SK-N-SH (cell line): Measurements from ENCODE around the gene B3GALT2. TPM values are rescaled to one million over a fixed set of nuclear protein-coding genes. Genes with fewer than 3 reads are reported as not detected.

Experiments used
- CTCF ChIA-PET: fragments of 300-600, 350-600 bp; formaldehyde crosslinking; extraction: SDS; loops from one replicate; lab custom pipeline; 2021; lab: Yijun Ruan, JAX
- POLR2A ChIA-PET: fragments of 350-600 bp; sonication (Branson Sonifier 250); formaldehyde crosslinking; extraction: SDS; loops from one replicate; lab custom pipeline; 2020; ENCODE audit warnings: antibody characterized with exemption, inconsistent platforms; lab: Yijun Ruan, JAX
- DNase-seq: peaks from one replicate; pipeline ENCODE4 v3.0.0; 2012
- H2AFZ ChIP-seq: fragments of 200-600 bp; sonication (generic); 2 replicates; pipeline ENCODE4 v1.8.1; 2016; ENCODE audit warnings: antibody characterized with exemption, mild to moderate bottlenecking, low read depth
- H3F3A ChIP-seq: fragments of 200-600 bp; sonication (generic); replicated peaks from 2 replicates; pipeline ENCODE3; 2016; ENCODE audit warnings: antibody characterized with exemption, mild to moderate bottlenecking; ENCODE audit not compliant: insufficient read depth
- H3K27ac ChIP-seq, 2 experiments: fragments of 200-500 bp in 1 of 2; fragments of 200-600 bp in 1 of 2; sonication (Bioruptor generic) in 1 of 2; sonication (generic), shearing (Covaris generic) in 1 of 2; 2 replicates each; pipeline versions ENCODE4 v1.5.1 to v1.6.1; 2014 to 2016; ENCODE audit warnings: low read depth in 2 of 2, inconsistent platforms in 1 of 2, low read length in 1 of 2, mild to moderate bottlenecking in 1 of 2, mixed read lengths in 1 of 2
- H3K27me3 ChIP-seq: fragments of 200-600 bp; sonication (generic), shearing (Covaris generic); 2 replicates; pipeline ENCODE4 v1.6.1; 2016; ENCODE audit warnings: mixed run types; ENCODE audit not compliant: insufficient read depth
- H3K36me3 ChIP-seq, 2 experiments: fragments of 200-500 bp in 1 of 2; fragments of 200-600 bp in 1 of 2; sonication (Bioruptor generic) in 1 of 2; sonication (generic) in 1 of 2; replicated peaks in 1 of 2; 2 replicates each; pipeline versions ENCODE3 to v1.5.1; 2014 to 2016; ENCODE audit warnings: low read length in 1 of 2, mild to moderate bottlenecking in 1 of 2; ENCODE audit not compliant: insufficient read depth in 2 of 2, control insufficient read depth in 1 of 2
- H3K4me1 ChIP-seq, 2 experiments: fragments of 200-500 bp in 1 of 2; fragments of 200-600 bp in 1 of 2; sonication (Bioruptor generic) in 1 of 2; sonication (generic), shearing (Covaris generic) in 1 of 2; 2 replicates each; pipeline versions ENCODE4 v1.5.1 to v1.6.1; 2014 to 2016; ENCODE audit warnings: low read depth in 1 of 2, low read length in 1 of 2, mixed run types in 1 of 2; ENCODE audit not compliant: insufficient read depth in 2 of 2, control insufficient read depth in 1 of 2
- H3K4me2 ChIP-seq: fragments of 200-600 bp; sonication (generic), shearing (Covaris generic); 2 replicates; pipeline ENCODE4 v1.6.1; 2017; ENCODE audit warnings: mixed run types
- H3K4me3 ChIP-seq, 2 experiments: fragments of 200-500 bp in 1 of 2; fragments of 200-600 bp in 1 of 2; sonication (Bioruptor generic) in 1 of 2; sonication (generic), shearing (Covaris generic) in 1 of 2; 2 replicates each; pipeline versions ENCODE4 v1.5.1 to v1.8.1; 2014 to 2016; ENCODE audit warnings: low read depth in 2 of 2, inconsistent platforms in 1 of 2, low read length in 1 of 2, mild to moderate bottlenecking in 1 of 2, mixed read lengths in 1 of 2, moderate library complexity in 1 of 2
- H3K79me2 ChIP-seq: fragments of 200-600 bp; sonication (generic); 2 replicates; pipeline ENCODE4 v1.8.1; 2017; ENCODE audit warnings: mild to moderate bottlenecking; ENCODE audit not compliant: insufficient read depth
- H3K9ac ChIP-seq: fragments of 200-600 bp; sonication (generic); 2 replicates; pipeline ENCODE4 v1.6.1; 2017; ENCODE audit warnings: mixed run types
- H3K9me2 ChIP-seq: fragments of 200-600 bp; sonication (generic); 2 replicates; pipeline ENCODE4 v1.6.1; 2017; ENCODE audit warnings: mixed run types
- H3K9me3 ChIP-seq: fragments of 200-600 bp; sonication (generic); 2 replicates; pipeline ENCODE4 v1.6.1; 2017; ENCODE audit warnings: mixed run types, mild to moderate bottlenecking, moderate library complexity
- H4K20me1 ChIP-seq: fragments of 200-600 bp; sonication (generic); 2 replicates; pipeline ENCODE4 v1.6.1; 2017; ENCODE audit warnings: mild to moderate bottlenecking, mixed run types; ENCODE audit not compliant: insufficient read depth
- CHD2 ChIP-seq: fragments of 150-350 bp; IDR thresholded peaks from 2 replicates; pipeline ENCODE4 v1.6.1; 2018; ENCODE audit warnings: low read length; ENCODE audit not compliant: partially characterized antibody
- CTCF ChIP-seq: fragments of 200-600 bp; sonication (generic); IDR thresholded peaks from 2 replicates; pipeline ENCODE4 v1.6.1; 2017; ENCODE audit warnings: antibody characterized with exemption, mild to moderate bottlenecking, moderate library complexity
- FOXJ3 ChIP-seq: sonication (generic); formaldehyde crosslinking; IDR thresholded peaks from 2 replicates; pipeline ENCODE4 v1.5.1; 2020; ENCODE audit warnings: mild to moderate bottlenecking, missing genetic modification reagents
- FOXM1 ChIP-seq: IDR thresholded peaks from 2 replicates; pipeline ENCODE4 v1.4.0; 2012; ENCODE audit warnings: low read depth, mild to moderate bottlenecking
- GABPA ChIP-seq: IDR thresholded peaks from 2 replicates; pipeline ENCODE4 v1.4.0; 2012; ENCODE audit warnings: low read depth, mild to moderate bottlenecking
- GATA2 ChIP-seq: sonication (generic); formaldehyde crosslinking; IDR thresholded peaks from 2 replicates; pipeline ENCODE4 v1.5.0; 2020; ENCODE audit warnings: mild to moderate bottlenecking, missing genetic modification reagents
- NRF1 ChIP-seq: IDR thresholded peaks from 2 replicates; pipeline ENCODE4 v1.6.1; 2012; ENCODE audit warnings: low read depth, mild to moderate bottlenecking, low read length
- RAD21 ChIP-seq: IDR thresholded peaks from 2 replicates; pipeline ENCODE4 v1.6.1; 2012; ENCODE audit warnings: mild to moderate bottlenecking, low read length
- REST ChIP-seq: IDR thresholded peaks from 2 replicates; pipeline ENCODE4 v1.6.1; 2012; ENCODE audit warnings: mild to moderate bottlenecking, low read depth, low read length, moderate library complexity
- SMC3 ChIP-seq: IDR thresholded peaks from 2 replicates; pipeline ENCODE4 v1.6.1; 2012; ENCODE audit warnings: low read depth, low read length, improper control_type of control experiment
- TAF1 ChIP-seq: IDR thresholded peaks from 2 replicates; pipeline ENCODE4 v1.6.1; 2012; ENCODE audit warnings: low read depth, mild to moderate bottlenecking, low read length, moderate library complexity, borderline replicate concordance
- USF2 ChIP-seq: fragments of 150-350 bp; IDR thresholded peaks from 2 replicates; pipeline ENCODE4 v1.6.1; 2017; ENCODE audit warnings: antibody characterized with exemption, low read length, low read depth, borderline replicate concordance
- ZBTB33 ChIP-seq: IDR thresholded peaks from 2 replicates; pipeline ENCODE4 v1.4.0; 2012; ENCODE audit warnings: low read depth, borderline replicate concordance
- polyA plus RNA-seq, 3 experiments: library from polyadenylated mRNA; depleted of rRNA; stranded (reverse); fragments of >200 nt; gene quantifications; 2 replicates each; pipeline ENCODE4 v1.2.3, GENCODE V29; 2012

Gene B3GALT2
- polyA plus RNA-seq, 1 of the 3 experiments (the other 2 are of a cell fraction), result 0.23 TPM

GRCh38 chr1:193192586-193192985 lies 6.2 kb upstream of the B3GALT2 start (continued):
- no peak for TF ChIP-seq ZBTB33
- TF ChIP-seq SMC3, result no peak
- TF ChIP-seq USF2, result no peak
- no peak for TF ChIP-seq NRF1

GRCh38 chr1:193190096-193190744 lies 3.8 kb upstream of the B3GALT2 start:
- Histone ChIP-seq H3K79me2 (peaks cover 71% of the 10 kb centered on the region), H3K27ac (peak overlapping the region in 1 of 2 experiments; percentile 50; a peak in 2 of 4 replicates), H3K4me3 (no peak overlapping the region), H4K20me1 (peaks cover 6% of the 10 kb centered on the region; the same call in 1 of the 2 replicates), H3K9me3 (no peaks in the 10 kb centered on the region), H2AFZ (no peak overlapping the region), H3F3A (peaks cover 7% of the 10 kb centered on the region), H3K36me3 (peaks cover 8% of the 10 kb centered on the region in 2 experiments), H3K4me1 (peaks cover 26 to 35% of the 10 kb centered on the region in 2 experiments; a peak in 3 of 4 replicates), H3K27me3 (no peaks in the 10 kb centered on the region), H3K9me2 (no peaks in the 10 kb centered on the region), H3K9ac (no peak overlapping the region), H3K4me2 (no peak overlapping the region)
- ChIA-PET POLR2A (no interaction called here), CTCF (interaction anchor here (0.6 to 2.0 kb wide), 7 partner anchors 12 to 563 kb away, joined by 3 to 5 read pairs (median 3); no protein-coding TSS in a partner anchor)
- DNase-seq, result no peak
- no peak for TF ChIP-seq GABPA
- no peak for TF ChIP-seq FOXJ3 (CRISPR knock-in tag)
- TF ChIP-seq RAD21, result peak; percentile 48
- TF ChIP-seq TAF1, result no peak
- TF ChIP-seq CTCF, result peak; percentile 41
- no peak for TF ChIP-seq REST
- no peak for TF ChIP-seq GATA2 (CRISPR knock-in tag)
- TF ChIP-seq FOXM1, result no peak
- no peak for TF ChIP-seq CHD2
